B cell (primary cell): ENCODE measurements around the gene ZNF827. TPM values are rescaled to one million over a fixed set of nuclear protein-coding genes. Genes with fewer than 3 reads are reported as not detected.
A peak's percentile ranks its signal among the peaks of the same experiment; 100 is the strongest.

Experiments
- ATAC-seq: fragments of 200-7000 bp; cut with Tn5 transposase; one replicate; pipeline ENCODE4 v1.10.0; 2021; ENCODE audit warnings: low read depth, mild to moderate bottlenecking, moderate number of reproducible peaks, moderate library complexity
- CTCF ChIA-PET: fragments of 350-600 bp; sonication (Branson Sonifier 250); formaldehyde crosslinking; loops from one replicate; lab custom pipeline; 2021; ENCODE audit warnings: antibody characterized with exemption, inconsistent platforms; lab: Charles Lee
- POLR2A ChIA-PET: fragments of 350-600 bp; sonication (Branson Sonifier 250); formaldehyde crosslinking; loops from one replicate; lab custom pipeline; 2021; ENCODE audit warnings: antibody characterized with exemption; lab: Charles Lee
- DNase-seq: peaks from one replicate; pipeline ENCODE4 v3.0.0; 2013
- H2AFZ ChIP-seq: 2 replicates; pipeline ENCODE4 v1.6.1; 2012; ENCODE audit warnings: mild to moderate bottlenecking, low read depth, low read length; ENCODE audit not compliant: insufficient read depth, poor library complexity, severe bottlenecking
- H3K27ac ChIP-seq, 2 donors: 1 replicate in 1 of 2; 2 replicates in 1 of 2; pipeline ENCODE4 v1.5.1; 2012 to 2013; ENCODE audit warnings: low read length in 2 of 2, mild to moderate bottlenecking in 2 of 2, moderate library complexity in 1 of 2
- H3K27me3 ChIP-seq, 4 experiments: fragments of 200-600 bp in 1 of 4; sonication (generic) in 1 of 4; replicated peaks in 1 of 4; 1 replicate in 2 of 4; 2 replicates in 2 of 4; pipeline versions ENCODE4 v1.6.1 to v1.7.0; 2013 to 2016; ENCODE audit warnings: low read length in 3 of 4, mild to moderate bottlenecking in 2 of 4, mixed read lengths in 1 of 4, moderate library complexity in 1 of 4; ENCODE audit not compliant: insufficient read depth in 4 of 4, control insufficient read depth in 3 of 4; ENCODE audit errors: control extremely low read depth in 1 of 4
- H3K36me3 ChIP-seq, 2 experiments: replicated peaks in 1 of 2; 1 replicate in 1 of 2; 2 replicates in 1 of 2; pipeline versions ENCODE4 v1.6.1 to v1.7.1; 2013; ENCODE audit warnings: low read length in 1 of 2; ENCODE audit not compliant: insufficient read depth in 2 of 2, control insufficient read depth in 1 of 2; ENCODE audit errors: control extremely low read depth in 1 of 2, extremely low read depth in 1 of 2
- H3K4me1 ChIP-seq, 2 donors: fragments of 200-600 bp in 1 of 2; sonication (generic) in 1 of 2; 1 replicate in 1 of 2; 2 replicates in 1 of 2; pipeline versions ENCODE4 v1.5.1 to v1.6.1; 2013 to 2017; ENCODE audit warnings: low read length in 2 of 2; ENCODE audit not compliant: control insufficient read depth in 2 of 2, insufficient read depth in 2 of 2
- H3K4me2 ChIP-seq: replicated peaks from 2 replicates; pipeline ENCODE3; 2012; ENCODE audit warnings: mild to moderate bottlenecking, low read depth, low read length; ENCODE audit not compliant: poor library complexity, severe bottlenecking
- H3K4me3 ChIP-seq, 5 experiments: fragments of 200-600 bp in 1 of 5; sonication (generic) in 1 of 5; 1 replicate in 3 of 5; 2 replicates in 2 of 5; pipeline versions ENCODE4 v1.5.1 to v1.7.0; 2011 to 2016; ENCODE audit warnings: low read length in 4 of 5, mild to moderate bottlenecking in 4 of 5, low read depth in 2 of 5, control low read depth in 1 of 5, moderate library complexity in 1 of 5; ENCODE audit not compliant: insufficient read depth in 1 of 5; ENCODE audit errors: control extremely low read depth in 1 of 5, extremely low read depth in 1 of 5
- H3K79me2 ChIP-seq: fragments of 200-600 bp; sonication (generic); one replicate; pipeline ENCODE4 v1.6.0; 2016; ENCODE audit warnings: low read length; ENCODE audit not compliant: control insufficient read depth, insufficient read depth
- H3K9ac ChIP-seq: fragments of 200-600 bp; sonication (generic); 2 replicates; pipeline ENCODE4 v1.6.1; 2017; ENCODE audit warnings: mild to moderate bottlenecking, low read length, moderate library complexity
- H3K9me3 ChIP-seq, 3 donors: one replicate each; pipeline versions ENCODE4 v1.6.1 to v1.7.1; 2013; ENCODE audit warnings: low read length in 2 of 3; ENCODE audit not compliant: control insufficient read depth in 2 of 3, insufficient read depth in 1 of 3; ENCODE audit errors: control extremely low read depth in 1 of 3
- H4K20me1 ChIP-seq: 2 replicates; pipeline ENCODE4 v1.6.0; 2012; ENCODE audit warnings: mild to moderate bottlenecking, low read length; ENCODE audit not compliant: insufficient read depth, control insufficient read depth, poor library complexity, severe bottlenecking
- H3K27ac Mint-ChIP-seq: one replicate; pipeline ENCODE4 v1.8.0; 2021; ENCODE audit warnings: mixed read lengths
- H3K27me3 Mint-ChIP-seq: one replicate; pipeline ENCODE4 v1.8.0; 2021; ENCODE audit warnings: mixed read lengths
- H3K4me1 Mint-ChIP-seq: one replicate; pipeline ENCODE4 v1.8.0; 2021; ENCODE audit warnings: mixed read lengths
- H3K4me3 Mint-ChIP-seq: one replicate; pipeline ENCODE4 v1.8.0; 2021; ENCODE audit warnings: mixed read lengths
- H3K9me3 Mint-ChIP-seq: one replicate; pipeline ENCODE4 v1.8.0; 2022; ENCODE audit warnings: mixed read lengths; ENCODE audit not compliant: insufficient read depth
- CTCF ChIP-seq: fragments of 200-600 bp; IDR thresholded peaks from one replicate; pipeline ENCODE4 v1.8.0; 2022; ENCODE audit warnings: antibody characterized with exemption, mild to moderate bottlenecking
- EZH2 ChIP-seq: IDR thresholded peaks from 2 replicates; pipeline ENCODE4 v1.6.1; 2012; ENCODE audit warnings: borderline replicate concordance, low read depth, mild to moderate bottlenecking, moderate library complexity, low read length; ENCODE audit not compliant: insufficient read depth, poor library complexity, severe bottlenecking
- WGBS: methylation state at CpG from one replicate; pipeline ENCODE4 v1.1.5; 2013; ENCODE audit warnings: missing lambda C conversion rate; ENCODE audit not compliant: insufficient coverage; 5-methylcytosine and 5-hydroxymethylcytosine counted together
- intact Hi-C: fragments of 100-400 bp; cut with micrococcal nuclease; formaldehyde crosslinking; loops from one replicate; pipeline ENCODE4 v1.10.0; 2022
- polyA plus RNA-seq: library from polyadenylated mRNA; depleted of rRNA; stranded (reverse); fragments of >200 nt; gene quantifications from 2 replicates; pipeline ENCODE4 v1.2.3, GENCODE V29; 2012
- total RNA-seq, 2 donors: library from RNA; stranded (reverse); fragments of 120-200 nt in 1 of 2; gene quantifications; 1 replicate in 1 of 2; 2 replicates in 1 of 2; pipeline versions ENCODE4 v1.2.3 to v1.2.4, GENCODE V29; 2013 to 2022

ZNF827 gene
- total and polyA plus RNA-seq, 2 donors (not counting 1 experiment from before 2014, with no cell fraction given), result 20.6 to 30.1 TPM

DNA sequence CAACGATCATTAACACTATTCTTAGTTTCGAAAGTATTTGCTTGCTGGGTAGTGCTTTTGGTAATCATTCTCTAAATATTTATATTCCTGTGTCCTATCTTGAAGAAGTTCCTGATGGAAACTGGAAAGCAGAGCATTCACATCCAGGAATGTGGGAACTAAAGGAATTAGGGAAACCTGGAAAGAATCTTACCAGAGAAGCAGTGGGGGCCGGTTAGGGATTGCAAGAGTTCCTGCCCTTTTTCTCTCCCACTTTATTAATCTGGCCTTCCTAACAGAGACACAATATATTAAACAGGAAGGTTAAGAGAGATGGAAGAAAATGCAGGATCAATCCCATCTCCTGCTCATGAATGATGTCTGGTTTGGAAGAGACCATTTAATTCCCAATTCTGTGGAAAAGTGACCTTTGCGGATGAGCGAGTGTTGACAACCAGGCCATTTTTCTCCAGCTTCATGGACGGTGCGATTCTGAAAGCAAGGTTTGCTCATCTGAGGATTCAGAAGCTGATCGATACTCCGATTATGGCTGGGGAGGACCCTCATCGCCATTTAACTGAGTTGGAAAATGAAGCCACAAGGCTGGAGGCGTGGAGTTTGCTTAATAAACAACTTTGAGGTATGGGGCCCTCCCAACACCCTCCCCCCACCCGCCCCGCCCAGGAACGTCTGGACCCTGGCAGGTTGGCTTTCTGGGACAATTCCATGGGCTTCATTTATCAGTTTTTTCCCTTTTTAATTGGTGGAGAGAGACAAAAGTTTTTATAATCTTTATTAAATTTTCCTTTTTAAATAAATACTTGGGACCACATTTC, 206.4 kb downstream of the ZNF827 start:
- H3K4me1 Mint-ChIP-seq, result peaks cover 20% of the 10 kb centered on the region
- Histone ChIP-seq H3K27ac (no peak overlapping the region), H3K4me3 (peak overlapping the region; percentile 48 to 94 (median 65)), H3K4me1 (peaks cover 5 to 14% of the 10 kb centered on the region in 2 donors), H2AFZ (peak overlapping the region; percentile 99), H3K36me3 (no peaks in the 10 kb centered on the region), H3K9me3 (peaks cover 0 to 1% (median 0%) of the 10 kb centered on the region in 3 donors), H3K4me2 (peak overlapping the region; percentile 96), H3K9ac (peak overlapping the region; percentile 80), H3K27me3 (peaks cover 0 to 4% (median 2%) of the 10 kb centered on the region in 4 experiments), H4K20me1 (no peaks in the 10 kb centered on the region), H3K79me2 (no peaks in the 10 kb centered on the region)
- H3K27ac Mint-ChIP-seq, result no peak overlapping the region
- peak overlapping the region; percentile 80 for H3K4me3 Mint-ChIP-seq
- DNase-seq (no peak), ATAC-seq (no peak)
- CTCF ChIA-PET, result no interaction called here
- no peaks in the 10 kb centered on the region for H3K9me3 Mint-ChIP-seq
- TF ChIP-seq CTCF (no peak), EZH2 (no peak)
- WGBS, result 90% methylated on average over 6 of the region's 14 CpGs
- intact Hi-C loops, result no loop called here
- POLR2A ChIA-PET, result no interaction called here
- peaks cover 17% of the 10 kb centered on the region for H3K27me3 Mint-ChIP-seq

- CTCF ChIA-PET, result no interaction called here
- no peak overlapping the region for H3K27ac Mint-ChIP-seq
- peaks cover 0 to 4% (median 2%) of the 10 kb centered on the region in 4 experiments for H3K27me3 ChIP-seq
- no peak overlapping the region for H3K4me2 ChIP-seq
- peaks cover 0 to 1% (median 0%) of the 10 kb centered on the region in 3 donors for H3K9me3 ChIP-seq
- no peaks in the 10 kb centered on the region for H3K79me2 ChIP-seq
- POLR2A ChIA-PET, result no interaction called here
- peaks cover 17% of the 10 kb centered on the region for H3K27me3 Mint-ChIP-seq
- no peaks in the 10 kb centered on the region for H4K20me1 ChIP-seq
- H3K9me3 Mint-ChIP-seq, result no peaks in the 10 kb centered on the region
- 100% methylated on average over 1 of the region's 1 CpG for WGBS
- intact Hi-C loops, result no loop called here
- ATAC-seq (no peak), DNase-seq (no peak)
- no peaks in the 10 kb centered on the region for H3K36me3 ChIP-seq
- no peak overlapping the region for H2AFZ ChIP-seq
- H3K4me1 ChIP-seq, result peaks cover 5 to 14% of the 10 kb centered on the region in 2 donors
- H3K27ac ChIP-seq, result no peak overlapping the region
- H3K4me1 Mint-ChIP-seq, result peaks cover 20% of the 10 kb centered on the region
- peak overlapping the region; percentile 46 for H3K4me3 Mint-ChIP-seq
- TF ChIP-seq EZH2 (no peak), CTCF (no peak)
- no peak overlapping the region for H3K9ac ChIP-seq
- no peak overlapping the region for H3K4me3 ChIP-seq
Measured at GRCh38 chr4:145731028-145731427, 207.6 kb downstream of the ZNF827 start.
